IPS DF 4.7 (cell line): ENCODE data around the gene NEUROD4.

Experiments used
- DNase-seq: peaks from one replicate; pipeline ENCODE4 v3.0.0-alpha.2; 2013; ENCODE audit warnings: low spot score; ENCODE audit errors: extremely low read depth

The NEUROD4 gene

DNA sequence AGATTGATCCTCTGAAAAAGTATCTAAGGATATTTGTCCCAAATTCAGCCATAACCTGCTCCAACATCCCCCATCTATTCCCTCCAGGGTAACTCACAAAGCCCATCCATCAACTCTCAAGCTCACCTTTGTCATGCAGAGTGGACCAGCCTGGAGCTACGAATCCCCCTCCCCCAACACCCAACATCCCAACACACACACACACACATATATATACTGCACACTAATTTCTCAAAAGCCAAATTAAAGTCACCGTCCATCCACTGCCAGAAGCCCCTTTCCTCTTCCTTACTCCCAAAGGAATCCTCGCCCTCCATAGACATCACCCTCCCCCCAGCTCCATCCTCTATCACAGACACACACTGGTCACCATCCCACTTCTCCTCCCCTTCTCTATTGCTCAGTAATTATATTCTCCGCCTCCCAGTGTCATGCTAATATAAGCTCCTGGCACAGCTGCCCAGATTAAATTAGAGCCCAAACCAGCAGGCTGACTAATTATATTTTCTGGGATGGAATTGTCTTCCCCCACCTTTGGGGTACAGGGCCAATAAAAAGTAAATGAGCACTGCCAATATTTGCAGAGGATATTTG lies 21.7 kb upstream of the NEUROD4 start:
- peak; percentile 38 for DNase-seq

DNA sequence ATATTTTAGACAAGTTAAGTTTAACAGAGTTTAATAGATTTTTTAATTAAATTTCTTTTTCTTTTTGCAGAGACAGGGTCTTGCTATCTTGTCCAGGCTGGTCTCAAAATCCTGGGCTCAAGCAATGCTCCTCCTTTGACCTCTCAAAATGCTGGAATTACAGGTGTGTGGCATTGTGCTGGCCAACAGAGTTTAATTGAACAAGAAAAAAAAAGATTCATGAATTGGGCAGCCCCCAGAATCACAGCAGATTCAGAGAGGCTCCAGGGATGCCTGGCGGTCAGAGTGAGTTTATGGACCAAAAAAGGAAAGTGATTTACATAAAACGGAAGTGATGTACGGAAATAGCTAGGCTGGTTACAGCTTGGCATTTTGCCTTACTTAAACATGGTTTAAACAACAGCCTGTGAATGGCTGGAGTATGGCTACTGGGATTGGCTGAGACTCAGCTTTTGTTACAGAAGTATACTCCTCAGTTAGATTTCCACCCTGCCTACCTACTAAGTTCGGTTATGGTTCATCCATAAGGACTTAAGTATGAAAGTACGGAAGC lies 20.7 kb upstream of the NEUROD4 start:
- no peak for DNase-seq

DNA sequence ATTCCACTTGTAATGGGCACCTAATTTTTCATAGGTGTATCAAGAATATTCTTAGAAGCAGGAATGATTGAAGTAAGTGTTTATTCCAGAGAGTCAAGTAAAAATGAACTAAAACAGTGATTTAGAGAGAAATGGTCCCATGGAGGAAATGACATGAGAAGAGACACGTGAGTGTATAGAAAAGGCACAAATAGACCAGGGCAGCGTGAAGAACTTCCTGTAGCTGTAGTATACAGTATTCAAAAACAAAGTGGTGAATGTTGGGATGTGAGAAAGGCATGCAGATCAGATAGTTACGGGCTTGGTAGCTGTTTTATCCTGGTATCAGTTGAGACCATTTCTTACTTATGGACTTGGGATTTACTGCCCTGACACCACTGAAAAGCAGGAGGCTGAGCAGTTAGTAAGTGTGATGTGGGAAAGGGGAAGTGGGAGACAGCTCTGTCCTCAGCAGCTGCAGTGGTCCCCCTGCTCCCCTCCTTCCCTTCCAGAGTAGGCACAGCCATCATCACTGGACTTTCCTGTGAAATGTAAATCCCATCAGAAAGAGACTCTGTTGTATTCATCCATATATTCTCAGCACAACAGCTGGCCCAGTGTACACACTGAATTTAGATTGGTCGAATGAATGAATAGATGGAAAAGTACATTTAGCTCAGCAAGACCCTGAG lies 18.4 kb upstream of the NEUROD4 start:
- DNase-seq = no peak

DNA sequence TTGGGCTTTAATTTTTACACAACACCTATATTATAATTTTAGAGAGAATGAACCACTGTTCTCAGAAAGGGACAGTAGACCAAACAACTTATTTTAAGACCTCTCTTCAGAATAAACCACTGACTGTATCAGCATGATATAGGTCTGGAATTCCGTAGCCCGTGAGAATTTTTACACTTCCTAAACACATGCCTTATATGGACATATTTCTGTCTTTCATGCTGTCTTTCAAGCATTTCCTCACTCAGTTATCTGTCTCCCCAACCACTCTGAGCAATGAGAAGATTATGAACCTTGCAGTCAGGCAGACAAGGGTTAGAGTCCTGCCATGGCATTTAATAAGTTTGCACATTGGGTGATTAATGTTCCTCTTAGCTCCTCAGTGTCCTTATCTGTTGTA lies 17.4 kb upstream of the NEUROD4 start:
- no peak for DNase-seq

DNA sequence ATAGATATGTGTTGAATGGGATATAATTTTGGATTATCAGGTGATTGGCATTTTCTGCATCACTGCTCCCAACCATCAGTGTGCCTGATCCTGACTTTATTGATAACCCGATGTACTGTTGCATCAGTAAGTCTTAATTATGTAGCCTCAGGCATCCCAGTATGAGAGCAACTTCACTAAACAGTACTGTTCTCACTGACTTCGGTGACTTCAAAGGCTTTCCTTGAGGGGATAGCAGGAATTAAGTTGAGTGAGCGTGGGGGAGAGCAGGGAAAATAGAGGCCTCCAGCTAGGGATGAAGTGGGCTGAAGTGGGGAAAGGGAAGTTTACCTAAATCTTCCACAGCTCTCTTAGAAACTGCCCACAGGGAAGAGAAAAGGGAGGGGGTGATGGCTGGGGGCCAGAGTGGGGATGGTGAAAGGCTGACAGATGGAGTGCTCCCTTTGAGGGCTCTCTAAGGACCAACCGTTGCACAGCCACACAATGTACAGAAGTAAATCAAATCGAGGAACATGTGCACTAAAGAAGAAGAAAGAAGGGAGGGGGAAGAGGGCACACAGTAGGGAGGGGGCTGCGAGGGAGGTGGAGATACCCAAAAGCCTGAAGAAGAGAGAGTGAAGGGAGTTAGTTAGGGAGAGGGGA lies 10.7 kb upstream of the NEUROD4 start:
- no peak for DNase-seq

DNA sequence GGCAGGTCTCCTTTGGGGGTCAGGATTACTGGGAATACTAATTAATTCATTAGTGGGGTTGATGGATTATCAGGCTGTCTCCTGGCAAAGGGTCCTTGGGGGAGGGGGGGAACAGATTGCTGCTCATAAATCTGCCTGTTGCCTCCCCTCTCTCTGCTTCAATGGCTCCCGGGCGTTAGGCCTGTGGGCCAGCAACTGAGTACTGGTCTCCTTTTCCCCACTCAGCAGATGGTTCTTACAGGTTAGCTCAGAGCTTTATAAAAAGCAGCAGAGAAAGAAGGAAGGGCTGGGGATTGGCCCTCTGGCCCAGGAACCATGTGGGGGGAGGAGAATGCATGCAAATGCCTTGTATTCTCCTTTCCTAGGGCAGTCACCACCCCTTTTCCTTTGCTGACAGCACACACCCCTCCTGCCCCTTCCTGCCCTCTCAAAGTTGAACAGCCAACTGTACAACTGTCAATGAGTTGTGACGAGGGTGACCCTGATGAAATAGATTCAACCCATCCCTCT lies 2.3 kb upstream of the NEUROD4 start:
- DNase-seq = no peak

DNA sequence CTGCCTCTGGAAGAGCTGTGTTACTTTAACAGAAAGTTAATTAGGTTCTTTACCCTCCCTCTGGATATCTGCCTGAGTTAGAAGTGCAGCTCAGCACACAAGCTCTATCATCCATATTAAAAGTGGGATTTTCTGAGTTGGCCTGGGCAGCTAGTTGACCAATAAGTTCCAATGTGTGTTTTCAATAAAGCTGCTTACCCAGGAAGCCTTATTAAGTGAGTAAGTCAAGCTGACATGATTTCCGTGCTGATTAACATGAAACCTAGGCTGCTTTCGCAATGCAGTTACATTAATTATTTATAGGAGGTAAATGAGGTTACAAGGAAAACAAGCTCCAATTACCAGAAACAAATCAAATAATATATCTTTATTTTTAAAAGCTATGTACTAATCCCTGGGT lies 4.8 kb downstream of the NEUROD4 start:
- no peak for DNase-seq

DNA sequence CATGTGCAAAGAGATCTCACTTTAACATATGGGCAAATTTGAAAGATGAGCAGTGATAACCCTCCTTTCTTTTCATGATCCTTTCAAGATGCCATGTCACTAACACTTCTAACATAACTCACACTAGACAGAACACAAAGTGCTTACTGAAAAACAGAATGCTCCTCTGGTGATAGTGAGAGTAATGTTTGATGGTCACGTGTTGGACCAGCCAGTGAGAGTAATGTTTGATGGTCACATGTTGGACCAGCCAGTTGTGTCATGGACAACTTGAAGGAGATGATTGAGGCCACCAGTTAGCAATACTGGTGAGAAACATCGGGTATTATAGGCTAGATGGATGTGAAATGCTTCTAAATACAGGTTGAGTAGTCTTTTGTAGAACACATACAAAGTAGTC lies 5.7 kb downstream of the NEUROD4 start:
- no peak for DNase-seq

DNA sequence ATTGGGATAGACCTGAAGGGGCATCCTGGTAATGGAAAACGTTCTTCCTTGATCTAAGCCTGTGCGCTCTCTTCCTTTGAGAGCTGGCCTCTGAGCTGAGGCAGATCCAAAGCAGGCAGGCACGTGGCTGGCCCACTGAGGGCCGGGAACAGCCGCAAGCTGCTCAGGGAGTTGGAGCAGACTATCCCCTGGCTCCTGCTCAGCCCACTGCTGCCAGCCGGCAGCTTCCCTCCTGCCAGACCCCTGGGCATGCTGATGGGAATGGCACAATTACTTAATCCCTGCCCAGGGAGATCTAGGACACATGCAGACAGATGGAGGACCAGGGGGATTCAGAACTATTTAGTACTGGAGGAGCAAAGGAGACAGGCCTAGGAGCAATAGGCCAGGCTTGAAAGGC lies 14.4 kb downstream of the NEUROD4 start:
- no peak for DNase-seq

DNA sequence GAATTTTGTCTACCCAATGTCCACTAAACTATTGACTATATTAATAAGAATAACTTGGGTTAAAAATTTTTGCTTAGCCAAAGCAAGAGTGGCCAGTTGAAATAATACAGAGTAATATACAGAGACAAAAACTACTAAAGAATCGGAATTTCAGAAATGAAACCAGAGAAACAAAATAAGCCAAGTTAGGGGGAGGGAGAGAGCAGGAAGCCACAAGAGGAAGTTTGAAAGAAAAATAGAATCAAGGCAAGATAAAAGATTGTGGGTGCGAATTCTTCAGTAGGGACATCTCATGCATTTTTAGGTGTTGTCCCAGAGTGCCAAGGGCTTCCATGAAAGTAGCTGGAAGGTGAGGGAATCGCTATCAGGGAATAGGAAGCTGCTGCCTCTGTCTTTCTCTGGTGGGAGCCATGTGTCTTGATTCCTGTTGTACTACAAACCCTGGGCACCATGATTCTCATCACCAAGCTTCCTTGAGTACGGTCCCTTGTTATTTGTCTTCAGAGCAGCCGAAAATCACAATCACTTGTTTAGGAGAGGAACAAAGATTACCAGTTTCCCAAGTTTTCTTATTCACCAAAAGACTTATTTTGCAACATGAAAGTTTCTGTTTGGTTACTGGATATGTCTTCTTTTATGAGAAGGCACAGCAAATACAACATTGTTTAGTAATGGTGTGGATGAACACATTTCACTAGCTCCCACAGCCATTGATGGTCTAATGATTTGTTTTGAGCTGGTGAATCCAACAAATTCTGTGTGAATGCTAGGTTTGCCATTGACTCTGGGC lies 16.7 kb downstream of the NEUROD4 start:
- no peak for DNase-seq

DNA sequence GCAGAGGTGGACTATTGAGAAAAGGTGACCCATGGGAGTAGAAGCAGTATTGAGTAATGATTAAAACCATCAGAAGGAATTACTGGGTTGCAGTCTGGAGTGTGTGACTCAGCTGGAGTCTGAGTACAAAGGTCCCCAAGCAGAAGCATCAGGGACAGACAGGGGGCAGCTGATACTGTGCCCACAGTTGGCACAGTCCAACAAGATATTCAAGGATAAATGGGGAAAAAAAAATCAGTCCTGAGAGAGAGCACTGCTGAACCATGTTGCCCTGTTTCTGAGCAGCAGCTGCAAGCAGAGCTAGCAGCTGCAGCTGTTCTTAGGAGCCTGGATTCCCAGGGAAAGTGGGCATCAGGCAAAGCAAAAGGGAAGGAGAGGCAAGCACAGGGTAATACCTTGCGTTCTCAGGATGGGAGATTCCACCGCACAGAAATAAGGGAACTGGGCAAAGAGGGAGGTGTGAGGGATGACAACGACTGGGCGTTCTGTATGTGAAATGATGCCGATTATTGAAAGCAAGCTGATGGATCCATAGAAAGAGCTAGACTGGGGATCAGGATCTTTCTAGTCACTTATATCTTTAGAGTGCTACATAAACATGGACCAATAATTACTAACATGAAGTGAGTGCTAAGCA lies 17.7 kb downstream of the NEUROD4 start:
- no peak for DNase-seq

DNA sequence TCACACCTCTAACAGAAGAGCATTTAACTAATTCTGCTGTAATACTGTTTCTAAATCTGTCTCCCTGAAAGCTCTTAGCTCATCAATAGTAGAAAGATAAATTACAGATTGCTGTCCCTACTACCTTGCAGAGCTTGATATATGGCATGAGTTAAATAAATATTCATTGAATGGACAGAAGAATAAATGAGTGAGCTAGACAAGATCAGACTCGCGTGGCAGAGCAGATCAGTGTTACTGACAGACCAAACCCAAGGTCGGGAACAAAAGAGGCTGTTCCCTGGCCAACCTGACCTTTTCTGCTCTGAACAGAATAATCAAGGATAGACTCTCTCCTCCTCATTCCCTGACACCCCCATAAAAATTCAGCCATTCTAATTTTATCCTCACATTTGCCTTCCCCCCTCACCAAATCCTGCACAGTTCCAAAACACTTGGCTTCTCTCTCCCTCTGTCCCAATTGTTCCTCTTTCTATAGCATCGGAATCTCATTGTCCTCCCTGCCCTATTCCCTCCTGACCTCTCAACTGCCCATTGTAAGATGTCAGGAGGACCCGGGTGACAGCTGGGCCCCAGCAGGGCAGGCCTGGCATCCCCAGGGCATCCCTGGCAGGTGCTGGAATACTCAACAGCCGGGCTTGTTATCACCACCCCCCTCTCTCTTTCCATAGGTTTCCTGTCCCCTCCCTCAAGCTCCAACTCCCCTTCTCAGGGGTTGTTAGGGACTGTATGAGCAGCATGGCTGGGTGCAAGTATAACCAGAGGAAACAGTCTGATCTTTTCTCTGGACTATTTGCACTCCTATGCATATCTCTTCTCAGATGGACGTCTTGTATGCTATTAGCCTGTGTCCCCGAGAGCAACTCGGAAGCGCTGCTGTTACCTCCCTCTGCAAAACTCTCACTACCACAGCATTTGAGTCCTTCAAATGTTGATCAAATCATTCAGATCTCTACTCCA lies 19.9 kb downstream of the NEUROD4 start:
- DNase-seq = no peak

DNA sequence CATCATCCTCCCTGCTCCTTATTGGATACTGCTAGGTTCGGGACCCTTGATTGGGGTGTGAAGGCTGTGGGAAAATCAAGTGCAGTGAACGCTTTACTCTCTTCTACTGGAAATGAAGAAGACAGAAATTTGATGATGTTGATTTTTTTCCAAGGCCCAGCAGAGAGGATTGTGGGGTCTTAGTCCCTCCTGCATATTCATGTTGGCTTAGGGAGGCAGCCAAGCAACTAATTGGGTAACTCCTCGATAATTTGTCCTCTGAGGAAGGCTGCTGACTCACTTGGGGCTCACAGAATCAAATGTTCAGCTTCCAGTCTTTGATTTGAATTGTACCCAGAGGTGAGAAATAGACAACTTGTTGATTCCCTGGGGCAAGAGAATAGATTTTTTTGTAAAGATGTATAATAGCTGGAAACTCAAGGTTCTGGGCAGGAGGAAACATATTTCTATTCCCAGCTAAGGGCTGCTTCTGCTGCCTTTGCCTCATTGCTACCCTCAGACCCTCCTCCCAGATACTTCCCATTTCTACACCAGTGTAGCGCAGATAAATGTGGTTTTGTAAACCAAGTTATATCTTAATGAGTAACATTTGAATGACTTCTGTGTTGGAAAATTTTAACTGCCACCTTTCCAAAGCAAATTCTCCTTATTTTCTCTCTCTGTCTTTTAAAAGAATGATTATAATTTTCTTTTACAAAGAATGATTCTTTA lies 21.7 kb downstream of the NEUROD4 start:
- no peak for DNase-seq

DNA sequence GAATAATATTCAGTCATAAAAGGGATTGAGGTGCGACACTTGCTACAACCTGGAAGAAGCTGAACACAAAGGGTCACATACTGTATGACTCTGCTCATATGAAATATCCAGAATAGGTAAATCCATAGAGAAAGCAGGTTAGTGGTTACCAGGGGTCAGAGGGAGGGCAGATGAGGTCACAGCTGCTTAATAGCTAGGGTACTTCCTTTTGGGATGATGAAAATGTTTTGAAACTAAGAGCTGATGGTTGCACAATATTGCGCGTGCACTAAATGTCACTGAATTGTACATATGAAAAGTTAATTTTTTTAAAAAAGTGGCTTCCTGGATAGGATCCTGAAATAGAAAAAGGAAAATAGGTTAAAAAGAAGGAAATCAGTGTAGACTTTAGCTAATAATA lies 23.8 kb downstream of the NEUROD4 start:
- no peak for DNase-seq

DNA sequence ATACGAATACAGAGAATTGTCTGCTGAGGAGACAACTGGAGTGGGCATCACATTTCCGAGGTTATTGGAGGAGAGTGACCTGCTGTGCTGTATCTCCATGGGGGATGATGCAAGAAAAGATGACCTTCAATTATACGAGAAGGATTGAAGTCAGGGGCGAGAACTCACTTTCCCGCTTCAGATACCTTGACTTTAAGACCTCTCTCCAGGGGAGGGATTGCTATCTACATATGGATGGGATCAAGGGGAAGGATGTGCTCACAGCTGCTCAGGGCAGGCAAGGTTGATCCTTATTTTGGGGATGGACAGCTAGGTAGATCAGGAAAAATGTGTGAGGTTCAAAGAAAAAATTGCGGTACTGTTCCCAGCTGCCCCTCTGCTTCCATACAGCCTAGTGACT lies 24.4 kb downstream of the NEUROD4 start:
- no peak for DNase-seq

DNA sequence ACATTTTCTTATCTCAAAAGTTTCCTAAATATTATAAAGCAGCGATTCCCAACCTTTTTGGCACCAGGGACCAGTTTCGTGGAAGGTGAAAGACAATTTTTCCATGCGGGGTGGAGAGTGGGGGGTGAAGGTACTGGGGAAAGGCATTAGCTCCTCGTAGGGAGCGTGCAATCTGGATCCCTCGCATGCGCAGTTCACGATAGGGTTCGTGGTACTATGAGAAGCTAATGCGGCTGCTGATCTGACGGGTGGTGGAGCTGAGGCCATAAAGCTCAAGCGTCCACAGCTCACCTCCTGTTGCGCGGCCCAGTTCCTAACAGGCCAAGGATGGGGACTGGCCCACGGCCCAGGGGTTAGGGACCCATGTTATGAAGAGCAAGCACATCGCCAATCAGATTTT lies 29.9 kb downstream of the NEUROD4 start:
- DNase-seq = no peak

DNA sequence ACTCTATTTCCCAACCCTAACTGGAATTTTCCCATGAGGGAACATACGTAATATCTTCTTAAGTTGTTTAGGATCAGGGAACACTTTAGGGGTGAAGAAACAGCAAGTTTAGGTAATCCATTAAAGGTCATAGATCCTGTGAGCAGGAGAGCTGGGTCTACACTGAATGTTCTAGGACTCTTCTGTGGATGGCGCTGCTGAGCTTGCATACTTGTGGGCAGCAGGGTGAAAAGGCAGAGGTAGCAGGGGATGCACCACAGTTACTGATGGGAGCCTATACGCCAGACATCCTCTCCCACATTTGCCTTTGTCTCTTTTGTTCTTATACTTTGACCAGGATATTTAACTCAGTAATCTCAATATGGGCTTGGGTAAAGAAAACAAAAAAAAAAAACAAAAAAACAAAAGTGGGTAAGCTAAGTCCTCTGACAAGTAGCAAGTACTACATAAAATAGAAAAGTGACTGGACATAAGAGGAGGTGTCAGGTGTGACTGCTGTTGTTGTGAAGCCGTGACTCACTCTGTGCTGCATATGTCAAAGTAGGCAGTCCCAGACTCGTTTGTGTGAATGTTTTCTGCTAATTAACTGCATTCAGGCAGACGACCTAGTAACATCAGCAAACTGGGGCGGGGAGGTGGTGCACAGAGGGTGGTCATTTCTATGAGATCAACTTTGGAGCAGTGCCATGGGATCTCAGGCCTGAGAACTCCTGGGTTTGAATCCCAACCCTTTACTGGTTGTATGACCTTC lies 31.6 kb downstream of the NEUROD4 start:
- DNase-seq = no peak

DNA sequence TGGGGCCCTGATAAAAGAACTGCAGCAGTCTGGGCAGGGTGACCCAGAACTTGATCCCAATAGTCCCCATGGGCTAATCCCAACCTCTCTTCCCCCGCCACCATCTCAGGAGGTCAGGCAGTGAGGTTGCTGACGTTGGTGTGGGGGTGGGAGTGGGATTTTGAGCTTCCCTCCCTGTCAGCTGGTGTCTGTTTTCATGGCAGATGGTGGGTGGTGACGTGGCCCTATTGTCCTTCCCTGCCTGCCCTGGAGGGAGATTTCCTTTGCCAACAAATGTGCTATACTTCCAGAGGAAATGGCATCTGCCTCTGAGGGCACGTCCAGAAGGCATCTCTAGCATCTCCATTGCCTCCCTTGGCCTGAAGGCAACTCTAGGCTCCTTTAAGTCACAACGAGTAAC lies 37.7 kb downstream of the NEUROD4 start:
- no peak for DNase-seq

DNA sequence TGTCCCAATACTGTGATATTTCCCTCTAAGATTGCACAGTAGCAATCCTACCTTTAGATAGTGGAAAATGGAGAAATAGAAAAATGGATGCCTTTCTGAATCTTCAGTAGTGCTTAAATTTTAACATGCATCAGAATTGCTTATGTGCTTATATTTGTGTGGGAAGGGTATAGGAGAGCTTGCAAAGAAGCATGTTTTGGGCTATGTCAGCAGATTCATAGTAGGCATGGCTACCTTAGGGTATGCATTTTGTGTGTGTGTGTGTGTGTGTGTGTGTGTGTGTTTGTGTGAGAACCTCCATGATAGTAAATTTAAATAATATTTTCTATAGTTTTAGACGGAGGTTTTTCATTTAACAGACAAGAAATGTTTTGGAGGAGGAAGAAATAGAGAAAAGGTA lies 38.3 kb downstream of the NEUROD4 start:
- DNase-seq = no peak
